HG02798 (cell line): ENCODE measurements around the gene WNT9A.
"Not testable (repeated sequence)": the region's sequence is repeated elsewhere in the genome, so short reads cannot be mapped to it uniquely, and the experiment has no call there.

Source experiments
- ATAC-seq: cut with Tn5 transposase; IDR thresholded peaks from one replicate; pipeline ENCODE4 v1.9.1; 2021; ENCODE audit warnings: mild to moderate bottlenecking; ENCODE audit not compliant: unreplicated experiment, poor library complexity

WNT9A gene

GRCh38 chr1:227947676-227948492, at the start of gene WNT9A:
Gene WNT9A, minus strand, starts transcription at chr1:227947932. Its CDS starts 45 bp downstream, at chr1:227947887.
- peak; percentile 40 for ATAC-seq

GRCh38 chr1:227996187-227996950, 48.6 kb upstream of the WNT9A start:
- ATAC-seq = no peak

GRCh38 chr1:227994632-227995300, 47.0 kb upstream of the WNT9A start:
- no peak for ATAC-seq

- no peak for ATAC-seq
These were observed 39.4 kb upstream of the WNT9A start for GRCh38 chr1:227987181-227987580.

GRCh38 chr1:227975583-227976283, 28.0 kb upstream of the WNT9A start:
- not testable (repeated sequence) for ATAC-seq

- not testable (repeated sequence) for ATAC-seq
These were observed 26.1 kb upstream of the WNT9A start for GRCh38 chr1:227973724-227974288.

- not testable (repeated sequence) for ATAC-seq
These were observed 25.2 kb upstream of the WNT9A start for GRCh38 chr1:227972843-227973374.

GRCh38 chr1:227972283-227972679, 24.5 kb upstream of the WNT9A start:
- ATAC-seq = not testable (repeated sequence)

- ATAC-seq = not testable (repeated sequence)
These were observed 24.0 kb upstream of the WNT9A start for GRCh38 chr1:227971643-227972282.

- not testable (repeated sequence) for ATAC-seq
These were observed 23.5 kb upstream of the WNT9A start for GRCh38 chr1:227971216-227971615.

- not testable (repeated sequence) for ATAC-seq
These were observed 22.6 kb upstream of the WNT9A start for GRCh38 chr1:227970076-227970995.

GRCh38 chr1:227967815-227968214, 20.1 kb upstream of the WNT9A start:
- not testable (repeated sequence) for ATAC-seq

- ATAC-seq = not testable (repeated sequence)
These were observed 19.0 kb upstream of the WNT9A start for GRCh38 chr1:227966733-227967132.

- ATAC-seq = no peak
These were observed 14.1 kb upstream of the WNT9A start for GRCh38 chr1:227961651-227962466.

- no peak for ATAC-seq
These were observed 11.7 kb upstream of the WNT9A start for GRCh38 chr1:227959325-227959860.

GRCh38 chr1:227958617-227959324, 11.0 kb upstream of the WNT9A start:
- no peak for ATAC-seq
